GM18867 (cell line): ENCODE results near the gene TMEM145.
"Not testable (repeated sequence)": the region's sequence is repeated elsewhere in the genome, so short reads cannot be mapped to it uniquely, and the experiment has no call there.

Source experiments
- ATAC-seq: cut with Tn5 transposase; IDR thresholded peaks from one replicate; pipeline ENCODE4 v1.9.1; 2021; ENCODE audit warnings: mild to moderate bottlenecking, moderate library complexity; ENCODE audit not compliant: unreplicated experiment

Gene TMEM145

DNA sequence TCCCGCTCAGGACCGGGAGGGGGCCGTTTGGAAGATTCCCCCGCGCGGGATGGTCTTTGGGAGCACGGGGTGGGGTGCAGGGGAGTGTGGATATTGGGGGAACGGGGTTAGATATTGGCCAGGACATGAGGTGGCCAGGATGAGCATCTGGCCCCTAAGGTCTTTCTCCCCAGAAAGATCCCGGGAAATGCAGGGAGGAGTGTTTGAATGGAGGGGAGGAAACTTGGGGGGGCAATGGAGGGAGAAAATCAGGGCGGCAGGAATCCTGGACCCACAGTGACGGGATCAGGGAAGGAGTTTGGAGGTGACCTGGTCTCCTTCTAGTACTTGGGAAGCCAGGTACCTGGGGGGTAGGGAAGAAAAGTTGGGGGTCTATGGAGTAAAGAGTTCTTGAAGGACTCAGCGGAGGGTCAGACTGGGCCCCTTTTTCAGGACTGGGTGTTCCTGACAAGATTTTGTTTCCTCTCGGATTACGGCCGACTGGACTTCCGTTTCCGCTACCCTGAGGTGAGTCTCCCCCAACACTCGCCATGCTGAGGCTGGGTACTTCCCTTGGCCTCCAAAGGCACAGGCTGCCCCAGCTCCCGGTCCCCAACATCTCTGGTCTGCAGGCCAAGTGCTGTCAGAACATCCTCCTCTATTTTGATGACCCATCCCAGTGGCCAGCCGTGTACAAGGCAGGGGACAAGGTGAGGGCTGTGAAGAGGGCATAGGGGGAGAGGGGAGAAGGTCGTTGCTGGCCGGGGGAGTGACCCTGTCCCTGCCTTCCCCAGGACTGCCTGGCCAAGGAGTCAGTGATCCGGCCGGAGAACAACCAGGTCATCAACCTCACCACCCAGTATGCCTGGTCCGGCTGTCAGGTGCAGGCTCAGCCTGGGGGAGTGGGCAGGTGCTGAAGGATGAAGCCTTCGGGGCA is 989 bp downstream of the TMEM145 start:
- no peak for ATAC-seq

DNA sequence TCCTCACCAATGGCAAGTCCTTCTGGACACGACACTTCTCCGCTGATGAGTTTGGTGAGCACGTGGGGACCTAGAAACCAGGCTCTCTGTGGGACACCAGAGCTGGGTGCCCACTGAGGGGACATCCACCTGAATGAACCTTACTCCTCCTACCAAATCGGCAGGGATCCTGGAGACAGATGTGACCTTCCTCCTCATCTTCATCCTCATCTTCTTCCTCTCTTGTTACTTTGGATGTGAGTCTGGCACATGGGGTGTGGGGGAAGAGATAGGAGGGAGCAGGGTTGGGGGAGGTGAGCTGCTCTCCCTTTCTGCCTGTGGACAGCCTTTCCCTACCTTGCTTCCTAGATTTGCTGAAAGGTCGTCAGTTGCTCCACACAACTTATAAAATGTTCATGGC is 1.9 kb downstream of the TMEM145 start:
- no peak for ATAC-seq

- no peak for ATAC-seq
Observed at GRCh38 chr19:42316223-42317211, 3.4 kb downstream of the TMEM145 start.

- no peak for ATAC-seq
Observed at GRCh38 chr19:42317535-42317934, 4.4 kb downstream of the TMEM145 start.

DNA sequence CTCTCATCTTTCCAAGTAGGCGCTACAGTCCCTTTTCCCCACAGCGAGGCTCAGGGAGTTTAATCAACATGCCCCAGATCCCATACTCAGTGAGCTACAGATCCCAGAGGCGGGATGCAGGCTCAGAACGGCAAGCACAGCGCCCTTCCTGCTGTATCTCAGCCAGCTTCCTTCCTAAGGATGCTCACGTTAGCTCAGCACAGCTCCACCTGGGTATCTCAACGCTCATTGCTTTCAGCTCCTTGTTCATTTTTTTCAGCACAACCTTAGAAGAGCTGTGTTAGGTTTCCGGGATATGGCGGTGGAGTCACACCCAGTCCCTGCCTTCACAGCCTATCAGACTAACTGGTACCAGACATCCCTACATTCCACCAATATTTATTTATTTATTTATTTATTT is 9.2 kb downstream of the TMEM145 start:
- no peak for ATAC-seq

DNA sequence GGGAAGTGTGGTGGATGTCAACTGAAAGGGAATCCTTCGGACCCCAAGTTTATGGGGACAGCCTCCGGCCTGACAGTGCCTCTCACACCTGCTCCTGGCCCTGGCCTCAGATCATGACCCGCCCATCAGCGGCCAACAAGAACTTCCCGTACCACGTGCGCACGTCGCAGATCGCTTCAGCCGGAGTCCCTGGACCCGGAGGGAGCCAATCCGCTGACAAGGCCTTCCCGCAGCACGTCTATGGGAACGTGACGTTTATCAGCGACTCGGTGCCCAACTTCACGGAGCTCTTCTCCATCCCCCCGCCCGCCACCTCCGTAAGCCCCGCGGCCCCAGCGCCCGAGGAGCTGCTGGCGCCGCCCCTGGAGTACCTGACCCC is 10.4 kb downstream of the TMEM145 start:
- no peak for ATAC-seq

GRCh38 chr19:42323852-42324654 is 10.9 kb downstream of the TMEM145 start:
- ATAC-seq = no peak

DNA sequence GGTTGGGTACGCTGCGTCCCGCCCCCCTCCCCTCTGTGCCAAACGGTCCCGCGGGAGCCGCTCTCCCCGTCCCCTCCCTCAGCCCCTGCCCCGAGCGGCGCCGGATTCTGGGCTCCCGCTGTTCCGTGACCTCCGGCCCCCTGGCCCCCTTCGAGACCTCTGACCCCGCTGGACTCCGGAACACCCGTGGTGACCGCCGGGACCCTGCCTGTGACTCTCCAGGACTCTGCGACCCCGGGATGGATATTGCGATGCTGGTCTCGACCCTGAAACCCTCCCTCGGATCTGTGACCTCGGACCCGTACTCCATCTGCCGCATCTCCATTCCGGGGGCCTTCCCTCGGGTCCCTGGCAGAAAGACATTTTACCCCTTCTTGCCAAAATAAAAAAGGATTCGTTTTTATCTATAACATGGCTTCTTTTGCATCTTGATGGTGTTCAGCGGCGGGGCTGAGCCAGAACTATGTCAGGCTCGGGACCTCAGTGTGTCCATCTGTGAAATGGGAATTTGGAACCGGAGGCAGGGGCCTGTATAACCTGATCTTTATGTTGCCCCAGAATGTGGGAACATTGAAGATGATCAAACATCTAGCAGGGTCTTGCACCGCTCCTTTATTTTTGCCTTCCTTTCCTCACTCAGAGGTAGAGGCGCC is 11.7 kb downstream of the TMEM145 start:
- ATAC-seq = no peak

DNA sequence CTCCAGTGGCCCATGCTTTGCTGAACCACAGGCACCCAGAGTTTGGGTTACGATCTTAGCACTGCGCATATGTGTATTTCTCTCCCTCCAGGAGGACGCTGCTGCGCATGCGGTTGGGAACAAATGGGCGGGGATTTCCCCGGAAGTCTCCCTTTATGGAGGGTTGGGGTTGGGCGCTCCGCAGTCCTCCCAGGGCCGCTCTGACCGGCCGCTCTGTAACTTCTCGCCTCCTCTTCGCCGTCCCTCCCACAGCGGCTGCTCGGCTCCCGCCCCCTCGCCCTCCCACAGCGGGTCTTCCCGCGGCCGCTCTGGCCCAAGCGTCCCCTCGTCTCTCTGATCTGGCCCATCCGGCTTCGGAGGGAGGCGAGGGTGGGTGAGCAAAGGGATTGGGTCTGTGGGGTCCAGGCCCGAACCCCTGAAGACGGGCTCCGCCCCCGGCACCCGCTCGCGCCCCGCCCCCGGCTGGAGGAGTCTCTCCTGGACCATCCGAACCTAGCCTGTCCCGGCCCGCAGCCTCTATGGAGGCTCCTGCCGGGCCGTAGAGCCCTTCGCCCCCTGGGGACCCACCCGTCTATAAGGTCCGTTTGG is 12.3 kb downstream of the TMEM145 start, which contains the start of gene MEGF8:
Gene MEGF8 (plus strand): TSS at position 328 of the 588 bp plus-strand sequence. CDS start 609 bp downstream, outside the sequence.
- ATAC-seq = peak; percentile 89

- peak; percentile 16 for ATAC-seq
Observed at GRCh38 chr19:42325896-42326771, 13.0 kb downstream of the TMEM145 start.

GRCh38 chr19:42326969-42327368 is 13.9 kb downstream of the TMEM145 start:
- ATAC-seq = no peak

GRCh38 chr19:42327381-42327780 is 14.3 kb downstream of the TMEM145 start:
- no peak for ATAC-seq

- no peak for ATAC-seq
Observed at GRCh38 chr19:42328106-42328505, 15.0 kb downstream of the TMEM145 start.

- ATAC-seq = no peak
Observed at GRCh38 chr19:42328854-42329253, 15.7 kb downstream of the TMEM145 start.

DNA sequence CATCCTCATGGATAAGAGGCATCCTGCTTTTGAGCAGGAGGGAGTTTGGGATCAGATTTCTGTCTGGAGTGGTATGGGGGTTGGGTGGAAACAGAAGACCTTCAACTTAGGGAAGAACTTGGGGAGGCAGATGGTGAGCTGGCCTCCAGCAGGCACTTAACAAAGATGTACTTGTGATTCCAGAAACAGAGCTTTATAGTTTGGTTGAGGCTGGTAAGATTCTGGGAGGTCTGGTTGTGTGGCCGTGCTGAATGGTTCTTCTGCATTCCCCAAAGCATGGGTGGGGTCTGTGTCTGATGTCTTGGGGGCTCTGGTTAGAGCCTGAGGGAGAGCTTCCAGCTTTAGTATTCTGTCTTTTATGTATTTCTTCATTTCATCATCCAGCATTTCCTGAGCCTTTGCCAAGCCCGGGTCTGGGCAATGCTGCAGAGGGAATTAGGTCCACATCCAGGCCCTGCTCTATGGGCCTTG is 17.2 kb downstream of the TMEM145 start:
- ATAC-seq = no peak

DNA sequence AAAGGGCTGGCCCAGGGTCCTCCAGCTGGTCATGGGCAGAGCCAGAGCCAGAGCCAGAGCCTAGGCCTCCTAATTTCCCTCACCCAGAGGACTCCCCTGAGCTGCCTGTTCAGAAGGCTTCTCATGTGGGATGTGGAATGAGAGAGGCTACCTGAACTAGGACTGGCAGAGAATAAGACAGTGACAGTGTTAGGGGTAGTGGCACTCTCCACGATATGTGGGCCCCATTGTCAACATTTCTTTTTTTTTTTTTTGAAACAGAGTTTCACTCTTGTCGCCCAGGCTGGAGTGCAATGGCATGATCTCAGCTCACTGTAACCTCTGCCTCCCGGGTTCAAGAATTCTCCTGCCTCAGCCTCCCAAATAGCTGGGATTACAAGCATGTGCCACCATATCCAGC is 18.2 kb downstream of the TMEM145 start:
- ATAC-seq = not testable (repeated sequence)

- ATAC-seq = no peak
Observed at GRCh38 chr19:42332059-42332458, 18.9 kb downstream of the TMEM145 start.

- ATAC-seq = no peak
Observed at GRCh38 chr19:42333018-42333417, 19.9 kb downstream of the TMEM145 start.
